Measurements from ENCODE around the gene SCG2. TPM values are rescaled to one million over a fixed set of nuclear protein-coding genes. Genes with fewer than 3 reads are reported as not detected.

Gene SCG2
- total RNA-seq, 2 experiments from 2014 or later: not detected

DNA sequence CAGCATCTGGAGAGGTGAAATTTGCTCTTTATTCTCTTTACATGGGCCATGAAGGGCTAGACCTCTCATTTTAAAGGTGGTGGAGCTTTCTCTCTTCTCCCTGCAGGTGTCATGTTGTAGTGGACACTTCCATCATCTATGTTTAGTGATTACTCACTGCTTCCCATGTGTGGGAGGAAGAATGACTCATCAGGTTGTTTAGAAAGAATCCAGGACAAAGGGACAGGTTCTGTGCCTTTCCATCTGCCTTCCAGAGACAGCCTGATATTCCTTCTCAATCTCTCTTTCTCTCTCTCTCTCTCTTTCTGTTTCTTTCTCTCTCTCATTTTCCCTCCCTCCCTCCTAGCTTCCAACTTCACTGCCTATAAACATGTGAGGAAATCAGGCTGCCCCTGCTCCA, 38.7 kb downstream of the SCG2 start:
- ChIA-PET POLR2A (no interaction called here), CTCF (no interaction called here)
- TF ChIP-seq, protein P1, sequence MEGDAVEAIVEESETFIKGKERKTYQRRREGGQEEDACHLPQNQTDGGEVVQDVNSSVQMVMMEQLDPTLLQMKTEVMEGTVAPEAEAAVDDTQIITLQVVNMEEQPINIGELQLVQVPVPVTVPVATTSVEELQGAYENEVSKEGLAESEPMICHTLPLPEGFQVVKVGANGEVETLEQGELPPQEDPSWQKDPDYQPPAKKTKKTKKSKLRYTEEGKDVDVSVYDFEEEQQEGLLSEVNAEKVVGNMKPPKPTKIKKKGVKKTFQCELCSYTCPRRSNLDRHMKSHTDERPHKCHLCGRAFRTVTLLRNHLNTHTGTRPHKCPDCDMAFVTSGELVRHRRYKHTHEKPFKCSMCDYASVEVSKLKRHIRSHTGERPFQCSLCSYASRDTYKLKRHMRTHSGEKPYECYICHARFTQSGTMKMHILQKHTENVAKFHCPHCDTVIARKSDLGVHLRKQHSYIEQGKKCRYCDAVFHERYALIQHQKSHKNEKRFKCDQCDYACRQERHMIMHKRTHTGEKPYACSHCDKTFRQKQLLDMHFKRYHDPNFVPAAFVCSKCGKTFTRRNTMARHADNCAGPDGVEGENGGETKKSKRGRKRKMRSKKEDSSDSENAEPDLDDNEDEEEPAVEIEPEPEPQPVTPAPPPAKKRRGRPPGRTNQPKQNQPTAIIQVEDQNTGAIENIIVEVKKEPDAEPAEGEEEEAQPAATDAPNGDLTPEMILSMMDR (IDR thresholded peaks at IDR 0.05): no peak
- ATAC-seq (ENCODE audit: poor library complexity) (no peak), DNase-seq (no peak)
- no peak overlapping the region for H3K4me3 Mint-ChIP-seq
- Histone ChIP-seq H3K36me3 (ENCODE audit: insufficient read depth, low read length) (no peaks in the 10 kb centered on the region), H3K9me3 (ENCODE audit: control insufficient read depth in 1 of 2, insufficient read depth in 1 of 2, low read length in 2 of 2) (no peaks in the 10 kb centered on the region), H3K4me1 (ENCODE audit: insufficient read depth, low read length) (no peaks in the 10 kb centered on the region), H3K4me3 (ENCODE audit: low read length) (no peak overlapping the region), H3K27me3 (ENCODE audit: control insufficient read depth in 1 of 2, insufficient read depth in 2 of 2, low read length in 2 of 2) (no peaks in the 10 kb centered on the region), H3K27ac (ENCODE audit: low read depth in 1 of 2, low read length in 2 of 2) (no peak overlapping the region)
- no peaks in the 10 kb centered on the region for H3K9me3 Mint-ChIP-seq
- no peaks in the 10 kb centered on the region for H3K36me3 Mint-ChIP-seq (ENCODE audit: low read depth)
- peaks cover 11% of the 10 kb centered on the region for H3K27me3 Mint-ChIP-seq
- intact Hi-C loops (cut with DNase I, micrococcal nuclease): no loop called here
- no peaks in the 10 kb centered on the region for H3K4me1 Mint-ChIP-seq (ENCODE audit: low read depth)
- H3K27ac Mint-ChIP-seq: no peak overlapping the region

GRCh38 chr2:223562078-223562477, 40.1 kb downstream of the SCG2 start:
- Mint-ChIP-seq H3K27ac (no peak overlapping the region), H3K27me3 (peaks cover 8% of the 10 kb centered on the region), H3K4me1 (ENCODE audit: low read depth) (no peaks in the 10 kb centered on the region), H3K9me3 (no peaks in the 10 kb centered on the region), H3K36me3 (ENCODE audit: low read depth) (no peaks in the 10 kb centered on the region), H3K4me3 (no peak overlapping the region)
- no peak for ATAC-seq (ENCODE audit: poor library complexity)
- ChIA-PET POLR2A (no interaction called here), CTCF (no interaction called here)
- intact Hi-C loops (cut with DNase I, micrococcal nuclease): no loop called here
- Histone ChIP-seq H3K4me1 (ENCODE audit: insufficient read depth, low read length) (no peaks in the 10 kb centered on the region), H3K27ac (ENCODE audit: low read depth in 1 of 2, low read length in 2 of 2) (no peak overlapping the region), H3K4me3 (ENCODE audit: low read length) (no peak overlapping the region), H3K27me3 (ENCODE audit: control insufficient read depth in 1 of 2, insufficient read depth in 2 of 2, low read length in 2 of 2) (no peaks in the 10 kb centered on the region), H3K9me3 (ENCODE audit: control insufficient read depth in 1 of 2, insufficient read depth in 1 of 2, low read length in 2 of 2) (no peaks in the 10 kb centered on the region), H3K36me3 (ENCODE audit: insufficient read depth, low read length) (no peaks in the 10 kb centered on the region)
- TF ChIP-seq, protein P1 (IDR thresholded peaks at IDR 0.05): no peak
- DNase-seq: no peak

- no peak for DNase-seq
- Mint-ChIP-seq H3K9me3 (no peaks in the 10 kb centered on the region), H3K27me3 (peaks cover 8% of the 10 kb centered on the region), H3K4me1 (ENCODE audit: low read depth) (no peaks in the 10 kb centered on the region), H3K27ac (no peak overlapping the region), H3K4me3 (no peak overlapping the region), H3K36me3 (ENCODE audit: low read depth) (no peaks in the 10 kb centered on the region)
- Histone ChIP-seq H3K4me3 (ENCODE audit: low read length) (no peak overlapping the region), H3K4me1 (ENCODE audit: insufficient read depth, low read length) (no peaks in the 10 kb centered on the region), H3K9me3 (ENCODE audit: control insufficient read depth in 1 of 2, insufficient read depth in 1 of 2, low read length in 2 of 2) (no peaks in the 10 kb centered on the region), H3K27me3 (ENCODE audit: control insufficient read depth in 1 of 2, insufficient read depth in 2 of 2, low read length in 2 of 2) (no peaks in the 10 kb centered on the region), H3K27ac (ENCODE audit: low read depth in 1 of 2, low read length in 2 of 2) (no peak overlapping the region), H3K36me3 (ENCODE audit: insufficient read depth, low read length) (no peaks in the 10 kb centered on the region)
- no peak for ATAC-seq (ENCODE audit: poor library complexity)
- ChIA-PET POLR2A (no interaction called here), CTCF (no interaction called here)
- TF ChIP-seq, protein P1 (IDR thresholded peaks at IDR 0.05): no peak
- intact Hi-C loops (cut with DNase I, micrococcal nuclease): no loop called here
These were observed 41.3 kb downstream of the SCG2 start for GRCh38 chr2:223560749-223561435.

Measured in CD4-positive, alpha-beta T cell (primary cell).